Keratinocyte (primary cell): ENCODE data around the gene FGF5. TPM values are rescaled to one million over a fixed set of nuclear protein-coding genes. Genes with fewer than 3 reads are reported as not detected.
A peak's percentile ranks its signal among the peaks of the same experiment; 100 is the strongest.

Source experiments
- DNase-seq: peaks from one replicate; pipeline ENCODE4 v3.0.0-alpha.2; 2011; ENCODE audit warnings: low read depth, missing footprints, low spot score
- FAIRE-seq: peaks from 2 replicates; lab custom pipeline; 2011; peaks lifted over from hg19 to GRCh38; lab: Jason Lieb, UNC
- H2AFZ ChIP-seq: 2 replicates; pipeline ENCODE4 v1.6.0; 2012; ENCODE audit warnings: low read length, control low read depth, inconsistent platforms; ENCODE audit not compliant: control insufficient read depth
- H3K27ac ChIP-seq: 2 replicates; pipeline ENCODE4 v1.5.1; 2011; ENCODE audit warnings: low read length; ENCODE audit not compliant: control insufficient read depth, insufficient read depth
- H3K27me3 ChIP-seq: 3 replicates; pipeline ENCODE4 v1.6.0; 2011; ENCODE audit warnings: low read length; ENCODE audit not compliant: control insufficient read depth, insufficient read depth; ENCODE audit errors: extremely low read depth
- H3K36me3 ChIP-seq, 2 experiments: 2 replicates in 1 of 2; 3 replicates in 1 of 2; pipeline ENCODE4 v1.5.1; 2011; ENCODE audit warnings: low read length in 2 of 2, mild to moderate bottlenecking in 1 of 2; ENCODE audit not compliant: control insufficient read depth in 2 of 2, insufficient read depth in 2 of 2; ENCODE audit errors: extremely low read depth in 1 of 2
- H3K4me1 ChIP-seq: 3 replicates; pipeline ENCODE4 v1.5.1; 2011; ENCODE audit warnings: low read length; ENCODE audit not compliant: control insufficient read depth, insufficient read depth; ENCODE audit errors: extremely low read depth
- H3K4me2 ChIP-seq: 3 replicates; pipeline ENCODE4 v1.6.0; 2011; ENCODE audit warnings: low read depth, low read length; ENCODE audit not compliant: control insufficient read depth, insufficient read depth; ENCODE audit errors: extremely low read depth
- H3K4me3 ChIP-seq, 3 experiments: fragments of 200-600 bp in 1 of 3; sonication (generic) in 1 of 3; 2 replicates in 2 of 3; 3 replicates in 1 of 3; pipeline ENCODE4 v1.5.1; 2011 to 2016; ENCODE audit warnings: low read length in 3 of 3, mild to moderate bottlenecking in 3 of 3, control low read depth in 2 of 3, inconsistent platforms in 1 of 3, low read depth in 1 of 3, mixed read lengths in 1 of 3, mixed run types in 1 of 3, moderate library complexity in 1 of 3; ENCODE audit not compliant: control insufficient read depth in 2 of 3, insufficient read depth in 2 of 3; ENCODE audit errors: extremely low read depth in 1 of 3
- H3K79me2 ChIP-seq: 2 replicates; pipeline ENCODE4 v1.6.0; 2012; ENCODE audit warnings: low read length; ENCODE audit not compliant: control insufficient read depth, insufficient read depth
- H3K9ac ChIP-seq: 3 replicates; pipeline ENCODE4 v1.6.0; 2011; ENCODE audit warnings: low read length; ENCODE audit not compliant: control insufficient read depth, insufficient read depth; ENCODE audit errors: extremely low read depth
- H3K9me1 ChIP-seq: 3 replicates; pipeline ENCODE4 v1.6.0; 2011; ENCODE audit warnings: low read length; ENCODE audit not compliant: control insufficient read depth, insufficient read depth; ENCODE audit errors: extremely low read depth
- H3K9me3 ChIP-seq: 2 replicates; pipeline ENCODE4 v1.5.1; 2012; ENCODE audit warnings: low read depth, low read length; ENCODE audit not compliant: control insufficient read depth
- H4K20me1 ChIP-seq: 3 replicates; pipeline ENCODE4 v1.6.0; 2011; ENCODE audit warnings: low read length; ENCODE audit not compliant: control insufficient read depth, insufficient read depth; ENCODE audit errors: extremely low read depth
- CTCF ChIP-seq, 3 experiments: IDR thresholded peaks in 1 of 3; conservative IDR thresholded peaks in 1 of 3; optimal IDR thresholded peaks in 1 of 3; 2 replicates in 2 of 3; 3 replicates in 1 of 3; pipeline versions ENCODE3 to v1.5.1; 2011; ENCODE audit warnings: low read length in 3 of 3, mild to moderate bottlenecking in 3 of 3, moderate library complexity in 2 of 3, control low read depth in 1 of 3, inconsistent platforms in 1 of 3; ENCODE audit not compliant: insufficient read depth in 2 of 3; ENCODE audit errors: extremely low read depth in 1 of 3
- EZH2 ChIP-seq: IDR thresholded peaks from one replicate; pipeline ENCODE4 v1.6.1; 2012; ENCODE audit warnings: inconsistent platforms, mild to moderate bottlenecking, low read length, moderate library complexity
- dilution Hi-C: fragments of 300-500 bp; cut with MboI; formaldehyde crosslinking; loops from one replicate; pipeline ENCODE4 v1.7.0; 2020; ENCODE audit warnings: low sequenced_read_pairs; ENCODE audit not compliant: extremely low pct_ligation_motif_present
- polyA plus RNA-seq, 5 experiments: library from polyadenylated mRNA; depleted of rRNA in 3 of 5; stranded (reverse) in 3 of 5; stranded (forward) in 1 of 5; unstranded in 1 of 5; fragments of >200 nt; gene quantifications; 1 replicate in 1 of 5; 2 replicates in 3 of 5; 3 replicates in 1 of 5; pipeline versions ENCODE4 v1.2.1 to v1.2.3, GENCODE V29; 2011 to 2012; ENCODE audit warnings: missing spikeins in 2 of 5, low read depth in 1 of 5, low replicate concordance in 1 of 5

FGF5 gene
- polyA plus RNA-seq, 1 donor (not counting 4 experiments of a cell fraction or from before 2014, with no cell fraction given): 3.9 TPM

GRCh38 chr4:80307774-80308465 is 41.5 kb downstream of the FGF5 start:
- Histone ChIP-seq H3K4me1 (peaks cover 52% of the 10 kb centered on the region), H3K27me3 (no peaks in the 10 kb centered on the region), H3K9me3 (no peaks in the 10 kb centered on the region), H3K79me2 (no peaks in the 10 kb centered on the region), H3K4me3 (peak overlapping the region in 2 of 3 experiments; percentile 47 to 58), H2AFZ (peak overlapping the region; percentile 48), H3K36me3 (no peaks in the 10 kb centered on the region), H4K20me1 (no peaks in the 10 kb centered on the region), H3K9ac (peak overlapping the region; percentile 66), H3K27ac (peak overlapping the region; percentile 91), H3K9me1 (no peaks in the 10 kb centered on the region), H3K4me2 (peak overlapping the region; percentile 84)
- dilution Hi-C loops: no loop called here
- peak; percentile 94 for FAIRE-seq
- no peak for DNase-seq
- TF ChIP-seq EZH2: no peak
- TF ChIP-seq CTCF (optimal IDR thresholded peaks at IDR 0.05 in 1 of 3, IDR thresholded peaks at IDR 0.05 in 1 of 3, conservative IDR thresholded peaks at IDR 0.05 in 1 of 3; ENCODE audit: extremely low read depth in 1 of 3, insufficient read depth in 2 of 3, low read length in 3 of 3): no peak

- H3K4me1 ChIP-seq: peaks cover 52% of the 10 kb centered on the region
- no peaks in the 10 kb centered on the region for H3K9me3 ChIP-seq
- TF ChIP-seq EZH2: no peak
- TF ChIP-seq CTCF (optimal IDR thresholded peaks at IDR 0.05 in 1 of 3, IDR thresholded peaks at IDR 0.05 in 1 of 3, conservative IDR thresholded peaks at IDR 0.05 in 1 of 3; ENCODE audit: extremely low read depth in 1 of 3, insufficient read depth in 2 of 3, low read length in 3 of 3): no peak
- H3K4me3 ChIP-seq: peak overlapping the region in 1 of 3 experiments; percentile 13
- H4K20me1 ChIP-seq: no peaks in the 10 kb centered on the region
- H3K9me1 ChIP-seq: no peaks in the 10 kb centered on the region
- DNase-seq (no peak), FAIRE-seq (no peak)
- peak overlapping the region; percentile 57 for H2AFZ ChIP-seq
- H3K9ac ChIP-seq: peak overlapping the region; percentile 20
- no peaks in the 10 kb centered on the region for H3K36me3 ChIP-seq
- peak overlapping the region; percentile 91 for H3K27ac ChIP-seq
- H3K27me3 ChIP-seq: no peaks in the 10 kb centered on the region
- peak overlapping the region; percentile 84 for H3K4me2 ChIP-seq
- dilution Hi-C loops: no loop called here
- no peaks in the 10 kb centered on the region for H3K79me2 ChIP-seq
Measured at GRCh38 chr4:80308466-80308822, 42.0 kb downstream of the FGF5 start.
